GM20431 (cell line): ENCODE results near the gene CD37.
"Not testable (repeated sequence)": the region's sequence is repeated elsewhere in the genome, so short reads cannot be mapped to it uniquely, and the experiment has no call there.

Experiments
- in situ Hi-C: fragments of 300-500 bp; cut with MseI, MboI; formaldehyde crosslinking; loops from one replicate; pipeline ENCODE4 v1.15.0; 2020; ENCODE audit warnings: low sequenced_read_pairs; ENCODE audit not compliant: unreplicated experiment

The CD37 gene

GRCh38 chr19:49327878-49328544, 7.2 kb upstream of the CD37 start:
- in situ Hi-C loops, result no loop called here

GRCh38 chr19:49328741-49329140, 6.5 kb upstream of the CD37 start:
- in situ Hi-C loops, result no loop called here

- in situ Hi-C loops, result not testable (repeated sequence)
These were observed 4.0 kb upstream of the CD37 start for GRCh38 chr19:49331187-49331586.

GRCh38 chr19:49331616-49332055, 3.6 kb upstream of the CD37 start:
- in situ Hi-C loops, result no loop called here

GRCh38 chr19:49332691-49333417, 2.4 kb upstream of the CD37 start:
- in situ Hi-C loops, result not testable (repeated sequence)

GRCh38 chr19:49333418-49333805, 1.8 kb upstream of the CD37 start:
- in situ Hi-C loops, result no loop called here

GRCh38 chr19:49333811-49334288, 1.4 kb upstream of the CD37 start:
- in situ Hi-C loops, result no loop called here

- in situ Hi-C loops, result no loop called here
These were observed 727 bp downstream of the CD37 start for GRCh38 chr19:49335784-49336481.

- in situ Hi-C loops, result no loop called here
These were observed 1.5 kb downstream of the CD37 start for GRCh38 chr19:49336482-49337266.

- in situ Hi-C loops, result no loop called here
These were observed 2.2 kb downstream of the CD37 start for GRCh38 chr19:49337267-49338022.

GRCh38 chr19:49338023-49338677, 2.9 kb downstream of the CD37 start:
- in situ Hi-C loops, result no loop called here

- in situ Hi-C loops, result no loop called here
These were observed 3.6 kb downstream of the CD37 start for GRCh38 chr19:49338691-49339300.

- in situ Hi-C loops, result no loop called here
These were observed 4.3 kb downstream of the CD37 start for GRCh38 chr19:49339301-49340068.

GRCh38 chr19:49340069-49340864, 5.1 kb downstream of the CD37 start:
- in situ Hi-C loops, result no loop called here

GRCh38 chr19:49340865-49341718, 5.9 kb downstream of the CD37 start:
- in situ Hi-C loops, result no loop called here

- in situ Hi-C loops, result no loop called here
These were observed 7.1 kb downstream of the CD37 start for GRCh38 chr19:49342291-49342721.
